ENCODE data around the gene ERBB2.
"Not testable (repeated sequence)": the region's sequence is repeated elsewhere in the genome, so short reads cannot be mapped to it uniquely, and the experiment has no call there.

The ERBB2 gene

DNA sequence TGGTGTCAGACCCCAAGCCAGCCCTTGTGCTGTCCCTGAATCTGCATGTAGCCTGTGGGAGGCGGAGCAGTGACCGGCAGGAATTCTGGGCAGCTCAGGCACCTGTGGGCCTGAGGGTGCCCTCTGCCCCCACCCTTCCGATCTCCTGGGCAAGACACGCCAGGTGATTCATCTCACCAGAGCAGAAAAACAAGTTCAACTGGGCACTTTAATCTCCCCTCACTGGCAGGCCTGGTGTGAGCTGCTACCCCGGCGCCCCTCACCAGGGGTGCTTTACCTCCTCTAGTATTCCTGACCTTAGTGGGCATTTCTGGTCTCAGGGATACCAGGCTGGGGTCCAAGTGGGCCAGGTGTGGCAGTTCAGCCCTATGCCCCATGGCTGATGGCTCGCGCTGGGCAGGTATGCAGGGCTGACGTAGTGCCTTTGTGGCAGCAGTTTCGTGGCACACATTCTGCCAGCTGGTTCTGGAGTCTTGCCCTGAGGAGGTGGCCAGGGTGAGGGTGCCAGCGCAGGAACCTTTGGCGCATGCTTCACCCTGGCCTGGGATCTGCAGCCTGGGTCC is 6.0 kb downstream of the ERBB2 start:
- no peak for DNase-seq

GRCh38 chr17:39706383-39706782 is 6.5 kb downstream of the ERBB2 start:
- no peak for DNase-seq

DNA sequence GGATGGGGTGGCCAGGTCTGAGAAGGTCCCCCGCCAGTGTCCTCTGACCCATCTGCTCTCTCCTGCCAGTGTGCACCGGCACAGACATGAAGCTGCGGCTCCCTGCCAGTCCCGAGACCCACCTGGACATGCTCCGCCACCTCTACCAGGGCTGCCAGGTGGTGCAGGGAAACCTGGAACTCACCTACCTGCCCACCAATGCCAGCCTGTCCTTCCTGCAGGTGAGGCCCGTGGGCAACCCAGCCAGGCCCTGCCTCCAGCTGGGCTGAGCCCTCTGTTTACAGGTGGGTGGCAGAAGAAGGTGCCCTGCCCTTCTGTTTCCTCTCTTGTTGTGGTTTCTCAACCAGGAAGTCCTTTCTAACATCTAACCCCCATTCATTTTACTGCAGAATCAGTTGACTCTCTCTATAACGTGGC is 7.1 kb downstream of the ERBB2 start:
- DNase-seq, result no peak

- no peak for DNase-seq
Measured at GRCh38 chr17:39709319-39709997, 9.6 kb downstream of the ERBB2 start.

GRCh38 chr17:39709998-39710964 is 10.4 kb downstream of the ERBB2 start:
- DNase-seq, result no peak

- DNase-seq, result not testable (repeated sequence)
Measured at GRCh38 chr17:39711071-39711470, 11.2 kb downstream of the ERBB2 start.

DNA sequence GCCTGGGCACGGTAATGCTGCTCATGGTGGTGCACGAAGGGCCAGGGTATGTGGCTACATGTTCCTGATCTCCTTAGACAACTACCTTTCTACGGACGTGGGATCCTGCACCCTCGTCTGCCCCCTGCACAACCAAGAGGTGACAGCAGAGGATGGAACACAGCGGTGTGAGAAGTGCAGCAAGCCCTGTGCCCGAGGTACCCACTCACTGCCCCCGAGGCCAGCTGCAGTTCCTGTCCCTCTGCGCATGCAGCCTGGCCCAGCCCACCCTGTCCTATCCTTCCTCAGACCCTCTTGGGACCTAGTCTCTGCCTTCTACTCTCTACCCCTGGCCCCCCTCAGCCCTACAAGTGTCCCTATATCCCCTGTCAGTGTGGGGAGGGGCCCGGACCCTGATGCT is 12.0 kb downstream of the ERBB2 start:
- no peak for DNase-seq

- DNase-seq, result no peak
Measured at GRCh38 chr17:39714234-39714633, 14.4 kb downstream of the ERBB2 start.

DNA sequence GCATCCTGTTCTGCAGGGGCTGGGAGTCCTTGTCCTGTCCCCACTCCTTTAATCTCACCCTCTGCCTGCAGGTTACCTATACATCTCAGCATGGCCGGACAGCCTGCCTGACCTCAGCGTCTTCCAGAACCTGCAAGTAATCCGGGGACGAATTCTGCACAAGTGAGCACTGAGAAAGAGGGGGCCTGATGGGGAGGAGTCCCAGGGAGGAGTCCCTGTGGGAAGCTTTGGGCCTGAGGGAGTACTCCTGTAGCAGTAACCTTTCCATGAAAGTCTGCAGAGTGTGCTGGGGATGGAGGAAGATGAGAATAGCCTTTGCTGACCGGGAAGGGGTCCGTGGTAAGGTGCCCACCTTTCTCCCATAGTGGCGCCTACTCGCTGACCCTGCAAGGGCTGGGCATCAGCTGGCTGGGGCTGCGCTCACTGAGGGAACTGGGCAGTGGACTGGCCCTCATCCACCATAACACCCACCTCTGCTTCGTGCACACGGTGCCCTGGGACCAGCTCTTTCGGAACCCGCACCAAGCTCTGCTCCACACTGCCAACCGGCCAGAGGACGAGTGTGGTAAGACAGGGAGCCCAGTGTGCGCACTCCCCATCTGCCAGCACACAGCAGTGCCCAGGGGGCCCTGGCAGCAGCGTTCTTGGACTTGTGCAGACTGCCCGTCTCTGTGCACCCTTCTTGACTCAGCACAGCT is 15.7 kb downstream of the ERBB2 start:
- DNase-seq, result no peak

GRCh38 chr17:39716073-39716818 is 16.4 kb downstream of the ERBB2 start:
- no peak for DNase-seq

DNA sequence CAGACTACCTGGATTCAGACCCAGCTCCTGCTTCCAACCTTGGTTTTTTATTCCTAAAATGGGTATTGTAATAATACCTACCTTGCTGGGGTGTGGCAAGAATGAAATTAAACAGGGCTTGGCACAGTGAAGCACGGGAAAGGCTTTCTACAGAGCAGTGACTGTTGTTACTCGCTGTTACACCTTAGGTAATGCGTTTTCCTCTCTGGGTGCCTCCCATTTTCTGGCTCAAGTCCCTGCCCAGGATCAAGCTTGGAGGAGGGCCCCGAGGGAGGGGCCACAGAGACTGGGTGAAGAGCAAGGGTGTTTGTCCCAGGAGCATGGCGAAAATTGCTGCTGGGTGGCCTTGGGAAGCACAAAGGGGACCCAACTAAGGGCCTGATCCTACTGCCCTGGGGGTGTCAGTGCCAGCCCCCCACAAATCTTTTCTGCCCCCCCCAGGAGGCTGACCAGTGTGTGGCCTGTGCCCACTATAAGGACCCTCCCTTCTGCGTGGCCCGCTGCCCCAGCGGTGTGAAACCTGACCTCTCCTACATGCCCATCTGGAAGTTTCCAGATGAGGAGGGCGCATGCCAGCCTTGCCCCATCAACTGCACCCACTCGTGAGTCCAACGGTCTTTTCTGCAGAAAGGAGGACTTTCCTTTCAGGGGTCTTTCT is 17.1 kb downstream of the ERBB2 start:
- no peak for DNase-seq

GRCh38 chr17:39717660-39718059 is 17.8 kb downstream of the ERBB2 start:
- no peak for DNase-seq

DNA sequence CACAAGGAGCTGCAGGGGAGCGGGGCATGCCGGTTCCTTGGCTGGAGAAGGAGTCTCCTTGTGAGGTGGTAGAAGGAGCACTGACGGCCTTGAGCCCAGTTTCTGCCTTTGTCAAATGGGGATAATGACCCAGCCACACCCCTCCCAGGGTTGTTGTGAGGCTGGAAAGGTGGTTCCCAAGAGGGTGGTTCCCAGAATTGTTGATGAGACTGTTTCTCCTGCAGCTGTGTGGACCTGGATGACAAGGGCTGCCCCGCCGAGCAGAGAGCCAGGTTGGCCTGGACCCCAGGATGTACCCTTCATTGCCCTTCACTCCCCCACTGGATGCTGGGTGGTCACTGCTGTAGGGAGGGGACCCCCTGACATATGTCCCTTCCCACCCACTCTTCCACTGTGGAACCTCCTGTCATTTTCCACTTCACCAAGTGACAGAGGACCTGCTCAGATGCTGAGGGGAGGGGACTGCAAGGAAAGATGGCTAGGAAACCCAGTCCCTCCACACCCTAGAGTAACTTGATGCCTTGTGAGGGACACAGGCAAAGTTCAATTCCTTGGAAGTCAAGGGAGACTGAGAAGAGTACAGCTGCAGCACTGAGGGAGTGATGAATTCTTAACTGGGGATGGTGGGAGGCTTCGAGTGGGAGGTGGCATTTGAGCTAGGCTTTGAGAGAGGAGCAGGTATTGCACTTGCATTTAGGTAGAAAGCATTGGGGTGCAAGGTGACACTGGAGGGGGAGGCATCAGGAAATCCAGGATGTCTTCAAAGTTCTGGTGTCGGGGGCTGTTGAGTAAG is 19.9 kb downstream of the ERBB2 start:
- no peak for DNase-seq

DNA sequence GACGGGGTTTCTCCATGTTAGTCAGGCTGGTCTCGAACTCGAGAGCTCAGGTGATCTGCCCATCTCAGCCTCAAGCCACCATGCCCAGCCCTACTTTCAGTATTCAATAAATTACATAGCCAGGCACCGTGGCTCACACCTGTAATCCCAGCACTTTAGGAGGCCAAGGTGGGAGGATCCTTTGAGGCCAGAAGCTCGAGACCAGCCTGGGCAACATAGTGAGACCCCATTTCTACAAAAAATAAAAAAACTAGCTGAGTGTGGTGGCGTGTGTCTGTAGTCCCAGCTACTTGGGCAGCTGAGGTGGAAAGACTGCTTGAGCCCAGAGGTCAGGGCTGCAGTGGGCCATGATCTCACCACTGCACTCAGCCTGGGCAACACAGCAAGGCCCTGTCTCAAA is 22.2 kb downstream of the ERBB2 start:
- DNase-seq, result no peak

DNA sequence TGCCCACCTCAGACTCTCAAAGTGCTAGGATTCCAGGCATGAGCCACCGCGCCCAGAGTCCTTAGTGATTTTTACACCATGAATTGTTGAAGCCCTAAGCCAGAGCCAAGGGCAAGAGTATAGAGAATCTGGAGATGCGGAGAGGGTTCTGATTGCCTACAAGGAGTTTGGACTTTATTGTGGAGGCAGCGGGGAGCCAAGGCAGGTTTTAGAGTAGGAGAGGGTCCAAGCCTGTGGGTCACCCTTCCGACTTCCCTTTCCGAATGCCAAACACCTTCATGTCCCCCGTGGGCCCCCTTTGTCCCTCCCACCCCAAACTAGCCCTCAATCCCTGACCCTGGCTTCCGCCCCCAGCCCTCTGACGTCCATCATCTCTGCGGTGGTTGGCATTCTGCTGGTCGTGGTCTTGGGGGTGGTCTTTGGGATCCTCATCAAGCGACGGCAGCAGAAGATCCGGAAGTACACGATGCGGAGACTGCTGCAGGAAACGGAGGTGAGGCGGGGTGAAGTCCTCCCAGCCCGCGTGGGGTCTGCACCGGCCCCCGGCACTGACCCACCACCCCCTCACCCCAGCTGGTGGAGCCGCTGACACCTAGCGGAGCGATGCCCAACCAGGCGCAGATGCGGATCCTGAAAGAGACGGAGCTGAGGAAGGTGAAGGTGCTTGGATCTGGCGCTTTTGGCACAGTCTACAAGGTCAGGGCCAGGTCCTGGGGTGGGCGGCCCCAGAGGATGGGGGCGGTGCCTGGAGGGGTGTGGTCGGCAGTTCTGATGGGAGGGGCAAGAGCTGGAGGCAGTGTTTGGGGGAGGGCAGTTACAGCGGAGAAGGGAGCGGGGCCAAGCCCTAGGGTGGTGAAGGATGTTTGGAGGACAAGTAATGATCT is 23.3 kb downstream of the ERBB2 start:
- DNase-seq, result no peak

GRCh38 chr17:39724731-39725130 is 24.9 kb downstream of the ERBB2 start:
- DNase-seq, result no peak

- not testable (repeated sequence) for DNase-seq
Measured at GRCh38 chr17:39725923-39726322, 26.1 kb downstream of the ERBB2 start.

GRCh38 chr17:39726617-39727016 is 26.8 kb downstream of the ERBB2 start:
- no peak for DNase-seq

DNA sequence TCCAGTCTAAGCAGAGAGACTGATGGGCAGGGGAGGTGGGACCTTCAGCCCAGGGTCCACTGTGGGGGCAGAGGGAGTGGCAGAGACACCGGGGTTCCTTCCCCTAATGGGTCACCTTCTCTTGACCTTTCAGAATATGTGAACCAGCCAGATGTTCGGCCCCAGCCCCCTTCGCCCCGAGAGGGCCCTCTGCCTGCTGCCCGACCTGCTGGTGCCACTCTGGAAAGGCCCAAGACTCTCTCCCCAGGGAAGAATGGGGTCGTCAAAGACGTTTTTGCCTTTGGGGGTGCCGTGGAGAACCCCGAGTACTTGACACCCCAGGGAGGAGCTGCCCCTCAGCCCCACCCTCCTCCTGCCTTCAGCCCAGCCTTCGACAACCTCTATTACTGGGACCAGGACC is 27.7 kb downstream of the ERBB2 start:
- DNase-seq, result no peak

DNA sequence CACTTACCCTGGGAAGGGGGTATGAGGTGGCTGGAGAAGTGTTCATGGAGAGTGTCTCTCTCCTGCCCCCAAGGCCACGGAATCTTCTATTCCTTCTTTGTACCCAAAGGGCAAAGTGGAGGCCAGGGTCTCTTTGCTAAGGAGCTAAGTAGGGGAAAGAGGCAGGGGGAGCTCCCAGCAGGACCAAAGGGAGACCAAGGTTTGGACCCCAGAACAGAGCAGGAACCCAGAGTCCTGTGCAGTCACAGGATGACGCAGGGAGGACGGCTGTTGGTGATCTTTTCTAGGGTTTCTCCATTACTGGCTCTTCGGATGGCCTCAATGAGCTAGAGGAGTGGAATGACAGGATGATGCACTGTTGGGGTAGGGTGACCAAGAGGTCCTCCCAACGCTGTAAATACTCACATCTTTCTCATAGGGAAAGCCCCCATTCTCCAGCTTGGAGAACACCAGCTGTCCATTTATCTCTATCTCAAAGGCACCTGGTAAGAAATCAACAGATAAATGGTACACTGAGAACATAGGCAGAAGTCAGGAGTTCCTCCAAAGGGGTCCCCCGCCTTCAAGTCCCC is 29.5 kb downstream of the ERBB2 start:
- no peak for DNase-seq
